Activated naive CD4-positive, alpha-beta T cell treated with anti-CD3 and anti-CD28 coated beads, Interleukin-2, amount 50 U/mL, for 24 hours (primary cell): Measurements from ENCODE around the gene GPR26.

Source experiments
- H3K27ac Mint-ChIP-seq: one replicate; pipeline ENCODE4 v1.8.0; 2021; ENCODE audit warnings: mild to moderate bottlenecking, mixed read lengths
- H3K27me3 Mint-ChIP-seq: one replicate; pipeline ENCODE4 v1.8.0; 2021; ENCODE audit warnings: mixed read lengths
- H3K36me3 Mint-ChIP-seq: one replicate; pipeline ENCODE4 v1.8.0; 2021; ENCODE audit warnings: mixed read lengths
- H3K4me1 Mint-ChIP-seq: one replicate; pipeline ENCODE4 v1.8.0; 2021; ENCODE audit warnings: mixed read lengths
- H3K4me3 Mint-ChIP-seq: one replicate; pipeline ENCODE4 v1.8.0; 2021; ENCODE audit warnings: mild to moderate bottlenecking, mixed read lengths
- H3K9me3 Mint-ChIP-seq: one replicate; pipeline ENCODE4 v1.8.0; 2021; ENCODE audit warnings: mixed read lengths

The GPR26 gene

GRCh38 chr10:123666318-123667236, at the start of gene GPR26:
TSS of gene GPR26 (plus strand) at chr10:123666355. CDS start at chr10:123666408, 53 bp downstream.
- Mint-ChIP-seq H3K27me3 (peaks cover 14% of the 10 kb centered on the region), H3K9me3 (peaks cover 6% of the 10 kb centered on the region), H3K27ac (no peak within 1 kb of the TSS), H3K36me3 (no peaks in the 10 kb centered on the region), H3K4me3 (no peak within 1 kb of the TSS), H3K4me1 (no peaks in the 10 kb centered on the region)

- Mint-ChIP-seq H3K36me3 (no peaks in the 10 kb centered on the region), H3K9me3 (peaks cover 1% of the 10 kb centered on the region), H3K4me3 (no peak overlapping the region), H3K4me1 (no peaks in the 10 kb centered on the region), H3K27me3 (peaks cover 9% of the 10 kb centered on the region), H3K27ac (no peak overlapping the region)
Measured at GRCh38 chr10:123618224-123618623, 47.9 kb upstream of the GPR26 start.

- no peak overlapping the region for H3K27ac Mint-ChIP-seq
- no peaks in the 10 kb centered on the region for H3K4me1 Mint-ChIP-seq
- H3K9me3 Mint-ChIP-seq, result peaks cover 4% of the 10 kb centered on the region
- peaks cover 9% of the 10 kb centered on the region for H3K27me3 Mint-ChIP-seq
- no peaks in the 10 kb centered on the region for H3K36me3 Mint-ChIP-seq
- H3K4me3 Mint-ChIP-seq, result no peak overlapping the region
Measured at GRCh38 chr10:123619067-123619855, 46.9 kb upstream of the GPR26 start.

GRCh38 chr10:123620621-123621020, 45.5 kb upstream of the GPR26 start:
- Mint-ChIP-seq H3K27ac (no peak overlapping the region), H3K4me1 (no peaks in the 10 kb centered on the region), H3K4me3 (no peak overlapping the region), H3K9me3 (peaks cover 4% of the 10 kb centered on the region), H3K36me3 (no peaks in the 10 kb centered on the region), H3K27me3 (peaks cover 10% of the 10 kb centered on the region)

GRCh38 chr10:123621492-123621891, 44.7 kb upstream of the GPR26 start:
- H3K27ac Mint-ChIP-seq, result no peak overlapping the region
- no peaks in the 10 kb centered on the region for H3K4me1 Mint-ChIP-seq
- H3K27me3 Mint-ChIP-seq, result peaks cover 10% of the 10 kb centered on the region
- peaks cover 4% of the 10 kb centered on the region for H3K9me3 Mint-ChIP-seq
- H3K36me3 Mint-ChIP-seq, result no peaks in the 10 kb centered on the region
- no peak overlapping the region for H3K4me3 Mint-ChIP-seq

- Mint-ChIP-seq H3K9me3 (peaks cover 4% of the 10 kb centered on the region), H3K4me3 (no peak overlapping the region), H3K27ac (no peak overlapping the region), H3K36me3 (no peaks in the 10 kb centered on the region), H3K27me3 (peaks cover 10% of the 10 kb centered on the region), H3K4me1 (no peaks in the 10 kb centered on the region)
Measured at GRCh38 chr10:123621916-123622315, 44.2 kb upstream of the GPR26 start.

GRCh38 chr10:123622381-123622780, 43.8 kb upstream of the GPR26 start:
- Mint-ChIP-seq H3K4me1 (no peaks in the 10 kb centered on the region), H3K27ac (no peak overlapping the region), H3K36me3 (no peaks in the 10 kb centered on the region), H3K4me3 (no peak overlapping the region), H3K9me3 (peaks cover 4% of the 10 kb centered on the region), H3K27me3 (peaks cover 10% of the 10 kb centered on the region)

- Mint-ChIP-seq H3K9me3 (peaks cover 4% of the 10 kb centered on the region), H3K27ac (no peak overlapping the region), H3K36me3 (no peaks in the 10 kb centered on the region), H3K27me3 (peaks cover 8% of the 10 kb centered on the region), H3K4me3 (no peak overlapping the region), H3K4me1 (no peaks in the 10 kb centered on the region)
Measured at GRCh38 chr10:123624086-123624485, 42.1 kb upstream of the GPR26 start.

GRCh38 chr10:123633106-123633505, 33.0 kb upstream of the GPR26 start:
- no peak overlapping the region for H3K27ac Mint-ChIP-seq
- no peaks in the 10 kb centered on the region for H3K36me3 Mint-ChIP-seq
- no peaks in the 10 kb centered on the region for H3K4me1 Mint-ChIP-seq
- H3K4me3 Mint-ChIP-seq, result no peak overlapping the region
- H3K27me3 Mint-ChIP-seq, result peaks cover 10% of the 10 kb centered on the region
- H3K9me3 Mint-ChIP-seq, result no peaks in the 10 kb centered on the region

GRCh38 chr10:123633636-123634035, 32.5 kb upstream of the GPR26 start:
- Mint-ChIP-seq H3K4me3 (no peak overlapping the region), H3K36me3 (no peaks in the 10 kb centered on the region), H3K4me1 (no peaks in the 10 kb centered on the region), H3K27ac (no peak overlapping the region), H3K27me3 (peaks cover 10% of the 10 kb centered on the region), H3K9me3 (no peaks in the 10 kb centered on the region)

- Mint-ChIP-seq H3K4me1 (no peaks in the 10 kb centered on the region), H3K36me3 (no peaks in the 10 kb centered on the region), H3K4me3 (no peak overlapping the region), H3K27ac (no peak overlapping the region), H3K27me3 (peaks cover 10% of the 10 kb centered on the region), H3K9me3 (no peaks in the 10 kb centered on the region)
Measured at GRCh38 chr10:123634221-123634620, 31.9 kb upstream of the GPR26 start.

GRCh38 chr10:123635131-123635530, 31.0 kb upstream of the GPR26 start:
- peaks cover 9% of the 10 kb centered on the region for H3K27me3 Mint-ChIP-seq
- no peaks in the 10 kb centered on the region for H3K4me1 Mint-ChIP-seq
- no peak overlapping the region for H3K27ac Mint-ChIP-seq
- H3K36me3 Mint-ChIP-seq, result no peaks in the 10 kb centered on the region
- no peak overlapping the region for H3K4me3 Mint-ChIP-seq
- no peaks in the 10 kb centered on the region for H3K9me3 Mint-ChIP-seq

GRCh38 chr10:123635745-123636144, 30.4 kb upstream of the GPR26 start:
- Mint-ChIP-seq H3K9me3 (no peaks in the 10 kb centered on the region), H3K4me3 (no peak overlapping the region), H3K36me3 (no peaks in the 10 kb centered on the region), H3K27ac (no peak overlapping the region), H3K27me3 (peaks cover 8% of the 10 kb centered on the region), H3K4me1 (no peaks in the 10 kb centered on the region)

GRCh38 chr10:123636598-123637325, 29.4 kb upstream of the GPR26 start:
- no peak overlapping the region for H3K4me3 Mint-ChIP-seq
- H3K27ac Mint-ChIP-seq, result no peak overlapping the region
- H3K4me1 Mint-ChIP-seq, result no peaks in the 10 kb centered on the region
- H3K36me3 Mint-ChIP-seq, result no peaks in the 10 kb centered on the region
- no peaks in the 10 kb centered on the region for H3K9me3 Mint-ChIP-seq
- peaks cover 8% of the 10 kb centered on the region for H3K27me3 Mint-ChIP-seq

GRCh38 chr10:123637326-123637880, 28.8 kb upstream of the GPR26 start:
- no peak overlapping the region for H3K27ac Mint-ChIP-seq

More at GRCh38 chr10:123637326-123637880, 28.8 kb upstream of the GPR26 start:
- H3K27me3 Mint-ChIP-seq, result peaks cover 7% of the 10 kb centered on the region
- no peaks in the 10 kb centered on the region for H3K4me1 Mint-ChIP-seq
- H3K4me3 Mint-ChIP-seq, result no peak overlapping the region
- no peaks in the 10 kb centered on the region for H3K36me3 Mint-ChIP-seq
- H3K9me3 Mint-ChIP-seq, result no peaks in the 10 kb centered on the region
